ENCODE data around the gene TSPO. TPM values are rescaled to one million over a fixed set of nuclear protein-coding genes. Genes with fewer than 3 reads are reported as not detected.

The TSPO gene
- total RNA-seq, 1 donor from 2014 or later, result 128 TPM

GRCh38 chr22:43202756-43203410 is 51.5 kb downstream of the TSPO start:
- H3K27ac ChIP-seq (replicated peaks), result no peak overlapping the region
- peaks cover 5% of the 10 kb centered on the region for H3K4me1 ChIP-seq
- H3K27me3 ChIP-seq (ENCODE audit: low read depth), result peaks cover 23% of the 10 kb centered on the region
- H3K36me3 ChIP-seq, result no peaks in the 10 kb centered on the region
- no peaks in the 10 kb centered on the region for H3K9me3 ChIP-seq (replicated peaks)
- intact Hi-C loops (cut with micrococcal nuclease), result no loop called here
- no peak for TF ChIP-seq CTCF (IDR thresholded peaks at IDR 0.05; ENCODE audit: borderline replicate concordance)
- no peak overlapping the region for H3K4me3 ChIP-seq
- DNase-seq, result no peak

- Histone ChIP-seq H3K4me3 (no peak overlapping the region), H3K4me1 (peaks cover 5% of the 10 kb centered on the region), H3K27ac (replicated peaks) (no peak overlapping the region), H3K9me3 (replicated peaks) (no peaks in the 10 kb centered on the region), H3K27me3 (ENCODE audit: low read depth) (peaks cover 18% of the 10 kb centered on the region), H3K36me3 (no peaks in the 10 kb centered on the region)
- intact Hi-C loops (cut with micrococcal nuclease), result no loop called here
- no peak for DNase-seq
- TF ChIP-seq CTCF (IDR thresholded peaks at IDR 0.05; ENCODE audit: borderline replicate concordance), result no peak
Measured at GRCh38 chr22:43203471-43203981, 52.2 kb downstream of the TSPO start.

GRCh38 chr22:43205261-43205691 is 53.9 kb downstream of the TSPO start:
- DNase-seq, result no peak
- no peak overlapping the region for H3K27ac ChIP-seq (replicated peaks)
- TF ChIP-seq CTCF (IDR thresholded peaks at IDR 0.05; ENCODE audit: borderline replicate concordance), result no peak
- H3K4me1 ChIP-seq, result peaks cover 5% of the 10 kb centered on the region
- peaks cover 8% of the 10 kb centered on the region for H3K27me3 ChIP-seq (ENCODE audit: low read depth)
- no peak overlapping the region for H3K4me3 ChIP-seq
- intact Hi-C loops (cut with micrococcal nuclease), result no loop called here
- H3K9me3 ChIP-seq (replicated peaks), result no peaks in the 10 kb centered on the region
- H3K36me3 ChIP-seq, result no peaks in the 10 kb centered on the region

GRCh38 chr22:43205748-43206508 is 54.6 kb downstream of the TSPO start:
- intact Hi-C loops (cut with micrococcal nuclease), result no loop called here
- H3K4me3 ChIP-seq, result no peak overlapping the region
- TF ChIP-seq CTCF (IDR thresholded peaks at IDR 0.05; ENCODE audit: borderline replicate concordance), result no peak
- H3K9me3 ChIP-seq (replicated peaks), result no peaks in the 10 kb centered on the region
- H3K27me3 ChIP-seq (ENCODE audit: low read depth), result peaks cover 4% of the 10 kb centered on the region
- no peaks in the 10 kb centered on the region for H3K36me3 ChIP-seq
- DNase-seq, result no peak
- H3K27ac ChIP-seq (replicated peaks), result no peak overlapping the region
- H3K4me1 ChIP-seq, result peaks cover 5% of the 10 kb centered on the region

GRCh38 chr22:43206509-43207161 is 55.3 kb downstream of the TSPO start:
- Histone ChIP-seq H3K4me1 (peaks cover 5% of the 10 kb centered on the region), H3K9me3 (replicated peaks) (no peaks in the 10 kb centered on the region), H3K4me3 (no peak overlapping the region), H3K27me3 (ENCODE audit: low read depth) (peaks cover 4% of the 10 kb centered on the region), H3K27ac (replicated peaks) (no peak overlapping the region), H3K36me3 (no peaks in the 10 kb centered on the region)
- intact Hi-C loops (cut with micrococcal nuclease), result no loop called here
- TF ChIP-seq CTCF (IDR thresholded peaks at IDR 0.05; ENCODE audit: borderline replicate concordance), result no peak
- DNase-seq, result no peak
